ENCODE measurements around the gene SLC2A6. TPM values are rescaled to one million over a fixed set of nuclear protein-coding genes. Genes with fewer than 3 reads are reported as not detected.

The SLC2A6 gene
- total RNA-seq, 4 donors from 2014 or later, result 0.29 to 3.7 (median 0.49) TPM

DNA sequence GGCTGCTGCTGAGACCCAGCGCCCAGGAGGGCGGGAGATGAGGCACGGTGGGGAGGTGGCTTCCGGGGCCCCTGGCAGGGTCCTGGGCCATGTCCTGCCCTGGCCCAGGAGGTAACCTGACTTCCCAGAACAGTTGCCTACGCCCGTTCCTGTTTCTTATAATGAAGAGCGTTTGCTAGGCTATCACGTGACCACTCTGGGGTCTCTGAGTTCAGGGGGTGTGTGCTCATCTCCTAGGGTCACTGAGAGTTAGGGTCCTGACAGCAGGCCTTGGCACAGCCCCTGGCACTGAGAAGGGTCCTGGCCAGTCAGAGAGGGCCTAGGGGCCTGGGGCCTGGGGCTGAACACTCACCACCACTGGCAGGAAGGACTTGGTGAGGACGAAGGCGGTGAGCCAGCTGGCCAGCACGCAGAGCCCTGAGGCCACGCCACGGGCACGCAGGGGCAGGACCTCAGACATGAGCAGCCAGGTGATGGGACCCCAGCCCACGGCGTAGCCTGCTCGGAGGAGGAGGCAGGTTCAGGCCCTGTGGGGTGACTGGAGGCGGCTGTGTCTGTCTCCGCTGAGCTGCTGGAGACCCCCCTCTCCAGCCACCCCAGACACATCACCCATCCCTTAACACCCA, 6.0 kb downstream of the SLC2A6 start:
- no peak for TF ChIP-seq EP300 (IDR thresholded peaks at IDR 0.05)
- TF ChIP-seq, protein P1, sequence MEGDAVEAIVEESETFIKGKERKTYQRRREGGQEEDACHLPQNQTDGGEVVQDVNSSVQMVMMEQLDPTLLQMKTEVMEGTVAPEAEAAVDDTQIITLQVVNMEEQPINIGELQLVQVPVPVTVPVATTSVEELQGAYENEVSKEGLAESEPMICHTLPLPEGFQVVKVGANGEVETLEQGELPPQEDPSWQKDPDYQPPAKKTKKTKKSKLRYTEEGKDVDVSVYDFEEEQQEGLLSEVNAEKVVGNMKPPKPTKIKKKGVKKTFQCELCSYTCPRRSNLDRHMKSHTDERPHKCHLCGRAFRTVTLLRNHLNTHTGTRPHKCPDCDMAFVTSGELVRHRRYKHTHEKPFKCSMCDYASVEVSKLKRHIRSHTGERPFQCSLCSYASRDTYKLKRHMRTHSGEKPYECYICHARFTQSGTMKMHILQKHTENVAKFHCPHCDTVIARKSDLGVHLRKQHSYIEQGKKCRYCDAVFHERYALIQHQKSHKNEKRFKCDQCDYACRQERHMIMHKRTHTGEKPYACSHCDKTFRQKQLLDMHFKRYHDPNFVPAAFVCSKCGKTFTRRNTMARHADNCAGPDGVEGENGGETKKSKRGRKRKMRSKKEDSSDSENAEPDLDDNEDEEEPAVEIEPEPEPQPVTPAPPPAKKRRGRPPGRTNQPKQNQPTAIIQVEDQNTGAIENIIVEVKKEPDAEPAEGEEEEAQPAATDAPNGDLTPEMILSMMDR (IDR thresholded peaks at IDR 0.05), result no peak
- no peak for TF ChIP-seq POLR2AphosphoS5 (IDR thresholded peaks at IDR 0.05)
- TF ChIP-seq POLR2A (IDR thresholded peaks at IDR 0.05), result no peak
- no peak overlapping the region for H3K27ac ChIP-seq
- WGBS, result 41% methylated on average over 8 of the region's 19 CpGs
- H3K4me3 ChIP-seq, result no peak overlapping the region
- peaks cover 10% of the 10 kb centered on the region for H3K36me3 ChIP-seq
- no peaks in the 10 kb centered on the region for H3K27me3 ChIP-seq
- H3K4me1 ChIP-seq, result no peaks in the 10 kb centered on the region
- no peaks in the 10 kb centered on the region for H3K9me3 ChIP-seq
- no peak for DNase-seq (ENCODE audit: low spot score in 2 of 2)

DNA sequence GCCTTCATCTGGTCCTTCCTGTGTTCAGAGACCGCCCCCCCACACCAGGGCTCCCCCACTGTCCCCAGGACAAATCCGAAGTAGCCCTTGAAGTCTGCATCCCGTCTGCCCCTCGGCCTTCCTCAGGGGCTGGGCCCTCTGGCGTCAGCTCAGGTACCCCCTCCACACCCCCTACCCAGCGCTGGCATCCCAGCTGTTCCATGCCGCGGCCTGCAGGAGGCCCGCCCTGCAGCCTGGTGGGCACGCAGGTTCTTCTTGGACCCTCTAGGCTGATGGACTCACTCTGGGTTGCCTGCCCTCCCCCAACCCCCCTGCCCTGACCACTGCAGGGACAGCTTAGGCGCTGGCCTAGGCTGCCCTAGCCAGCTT, 6.6 kb downstream of the SLC2A6 start:
- Histone ChIP-seq H3K36me3 (peaks cover 10% of the 10 kb centered on the region), H3K9me3 (no peaks in the 10 kb centered on the region), H3K4me1 (no peaks in the 10 kb centered on the region), H3K27ac (no peak overlapping the region), H3K4me3 (no peak overlapping the region), H3K27me3 (no peaks in the 10 kb centered on the region)
- DNase-seq (ENCODE audit: low spot score in 2 of 2), result no peak
- WGBS, result no CpG with 5 or more reads among the region's 11 CpGs
- TF ChIP-seq POLR2A (IDR thresholded peaks at IDR 0.05) (no peak), EP300 (IDR thresholded peaks at IDR 0.05) (no peak), POLR2AphosphoS5 (IDR thresholded peaks at IDR 0.05) (no peak)
- TF ChIP-seq, protein P1 (IDR thresholded peaks at IDR 0.05), result no peak

DNA sequence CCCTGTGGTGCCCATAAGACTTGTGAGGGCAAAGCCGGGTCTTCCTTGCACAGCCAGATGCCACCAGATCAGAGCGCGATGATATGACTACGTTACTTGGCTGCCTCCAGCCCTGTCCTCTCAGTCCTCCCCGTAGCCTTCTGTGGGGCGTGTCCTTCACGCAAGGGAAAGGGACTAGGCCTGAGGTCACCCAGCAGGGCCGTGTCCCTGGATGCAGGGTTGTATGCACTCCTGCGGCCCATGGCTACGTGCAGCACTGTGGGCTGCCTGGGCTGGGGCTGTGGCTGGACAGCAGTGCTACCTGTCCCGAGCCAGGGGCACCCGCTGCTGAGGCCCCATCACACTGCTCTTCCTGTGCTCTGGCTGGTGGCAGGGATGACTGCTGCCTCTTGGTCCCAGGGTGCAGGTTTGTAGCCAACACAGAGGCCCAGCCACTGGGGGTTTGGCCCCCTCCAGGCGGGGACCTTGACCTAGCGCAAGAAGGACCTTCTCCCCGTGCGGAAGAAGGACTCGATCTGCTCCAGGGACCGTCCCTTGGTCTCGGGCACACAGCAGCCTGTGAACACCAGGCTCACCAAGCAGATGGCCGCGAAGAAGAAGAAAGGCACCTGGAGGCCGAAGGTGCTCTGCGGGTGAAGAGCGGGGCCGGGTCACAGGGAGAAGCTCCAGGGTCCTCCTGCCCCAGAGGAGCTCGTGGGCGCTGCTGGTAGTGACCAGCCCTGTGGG, 7.2 kb downstream of the SLC2A6 start:
- Histone ChIP-seq H3K4me1 (no peaks in the 10 kb centered on the region), H3K27ac (no peak overlapping the region), H3K4me3 (no peak overlapping the region), H3K27me3 (no peaks in the 10 kb centered on the region), H3K36me3 (peaks cover 10% of the 10 kb centered on the region), H3K9me3 (no peaks in the 10 kb centered on the region)
- DNase-seq (ENCODE audit: low spot score in 2 of 2), result no peak
- WGBS, result 77% methylated on average over 15 of the region's 27 CpGs
- no peak for TF ChIP-seq POLR2AphosphoS5 (IDR thresholded peaks at IDR 0.05)
- TF ChIP-seq, protein P1 (IDR thresholded peaks at IDR 0.05), result no peak
- no peak for TF ChIP-seq EP300 (IDR thresholded peaks at IDR 0.05)
- no peak for TF ChIP-seq POLR2A (IDR thresholded peaks at IDR 0.05)

DNA sequence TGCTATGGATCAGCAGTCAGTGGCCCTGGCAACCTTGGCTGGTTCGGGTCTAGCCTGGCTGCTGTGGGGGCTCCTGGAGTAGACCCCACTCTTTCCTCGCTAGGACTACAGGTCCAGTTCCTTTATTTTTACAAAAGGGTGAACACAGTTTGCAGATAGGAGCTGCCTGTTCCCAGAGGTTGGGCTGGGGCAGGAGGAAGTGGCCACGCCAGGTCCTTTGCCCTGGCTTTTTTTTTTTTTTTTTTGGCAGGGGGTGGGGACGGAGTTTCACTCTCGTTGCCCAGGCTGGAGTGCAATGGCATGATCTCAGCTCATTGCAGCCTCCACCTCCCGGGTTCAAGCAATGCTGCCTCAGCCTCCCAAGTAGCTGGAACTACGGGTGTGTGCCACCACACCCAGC, 7.9 kb downstream of the SLC2A6 start:
- Histone ChIP-seq H3K4me3 (no peak overlapping the region), H3K9me3 (no peaks in the 10 kb centered on the region), H3K27me3 (no peaks in the 10 kb centered on the region), H3K27ac (no peak overlapping the region), H3K36me3 (peaks cover 10% of the 10 kb centered on the region), H3K4me1 (no peaks in the 10 kb centered on the region)
- DNase-seq (ENCODE audit: low spot score in 2 of 2), result no peak
- no peak for TF ChIP-seq POLR2AphosphoS5 (IDR thresholded peaks at IDR 0.05)
- no peak for TF ChIP-seq EP300 (IDR thresholded peaks at IDR 0.05)
- TF ChIP-seq, protein P1 (IDR thresholded peaks at IDR 0.05), result no peak
- no peak for TF ChIP-seq POLR2A (IDR thresholded peaks at IDR 0.05)
- 79% methylated on average over 7 of the region's 7 CpGs for WGBS

DNA sequence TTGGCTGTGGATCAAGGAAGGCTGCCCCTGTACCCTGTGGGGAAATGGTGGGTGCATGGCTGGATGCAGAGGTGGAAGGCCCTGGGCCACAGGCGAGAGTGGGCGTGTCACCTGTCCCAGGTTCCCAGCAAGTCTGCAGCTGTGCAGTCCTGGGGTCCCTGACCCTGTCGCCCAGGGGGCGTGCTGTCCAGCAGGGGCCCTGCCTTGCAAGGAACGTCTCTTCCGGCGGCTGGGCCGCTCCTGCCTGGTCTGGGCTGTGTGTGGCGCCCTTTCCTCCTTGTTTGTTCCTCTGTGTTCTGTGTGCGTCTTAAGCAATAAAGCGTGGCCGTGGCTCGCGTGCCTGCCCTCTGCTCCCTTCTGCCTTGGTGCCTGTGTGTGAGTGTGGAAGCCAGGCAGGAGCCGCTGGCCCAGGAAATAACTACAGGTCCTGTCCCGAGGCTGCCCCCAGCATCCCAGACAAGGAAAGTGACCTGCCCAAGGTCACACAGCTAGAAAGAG, 8.4 kb downstream of the SLC2A6 start:
- Histone ChIP-seq H3K27me3 (no peaks in the 10 kb centered on the region), H3K36me3 (peaks cover 10% of the 10 kb centered on the region), H3K27ac (no peak overlapping the region), H3K4me1 (no peaks in the 10 kb centered on the region), H3K4me3 (no peak overlapping the region), H3K9me3 (no peaks in the 10 kb centered on the region)
- no peak for DNase-seq (ENCODE audit: low spot score in 2 of 2)
- TF ChIP-seq POLR2AphosphoS5 (IDR thresholded peaks at IDR 0.05) (no peak), POLR2A (IDR thresholded peaks at IDR 0.05) (no peak)
- WGBS, result 91% methylated on average over 16 of the region's 16 CpGs
